Measurements from ENCODE around the gene MRPL47.

DNA sequence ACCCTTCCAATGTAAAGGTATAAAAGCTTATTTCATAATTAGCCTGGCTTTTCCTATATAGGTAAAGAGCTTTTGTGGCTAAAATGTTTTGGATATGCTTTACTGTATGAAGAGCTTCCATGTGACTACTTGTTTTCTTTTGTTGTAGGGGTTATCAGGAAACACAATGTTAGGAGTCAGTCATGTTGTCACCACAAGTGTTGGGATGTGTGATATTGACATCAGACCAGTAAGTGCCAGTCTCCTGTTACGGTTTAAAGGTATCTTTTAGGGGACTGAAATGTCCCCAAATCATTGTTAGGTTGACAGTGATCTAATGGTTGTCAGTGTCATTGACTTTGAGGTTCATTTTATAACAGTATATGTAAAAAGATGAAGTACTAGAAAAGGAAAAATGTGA lies 23.4 kb downstream of the MRPL47 start:
- TF ChIP-seq, protein P1, sequence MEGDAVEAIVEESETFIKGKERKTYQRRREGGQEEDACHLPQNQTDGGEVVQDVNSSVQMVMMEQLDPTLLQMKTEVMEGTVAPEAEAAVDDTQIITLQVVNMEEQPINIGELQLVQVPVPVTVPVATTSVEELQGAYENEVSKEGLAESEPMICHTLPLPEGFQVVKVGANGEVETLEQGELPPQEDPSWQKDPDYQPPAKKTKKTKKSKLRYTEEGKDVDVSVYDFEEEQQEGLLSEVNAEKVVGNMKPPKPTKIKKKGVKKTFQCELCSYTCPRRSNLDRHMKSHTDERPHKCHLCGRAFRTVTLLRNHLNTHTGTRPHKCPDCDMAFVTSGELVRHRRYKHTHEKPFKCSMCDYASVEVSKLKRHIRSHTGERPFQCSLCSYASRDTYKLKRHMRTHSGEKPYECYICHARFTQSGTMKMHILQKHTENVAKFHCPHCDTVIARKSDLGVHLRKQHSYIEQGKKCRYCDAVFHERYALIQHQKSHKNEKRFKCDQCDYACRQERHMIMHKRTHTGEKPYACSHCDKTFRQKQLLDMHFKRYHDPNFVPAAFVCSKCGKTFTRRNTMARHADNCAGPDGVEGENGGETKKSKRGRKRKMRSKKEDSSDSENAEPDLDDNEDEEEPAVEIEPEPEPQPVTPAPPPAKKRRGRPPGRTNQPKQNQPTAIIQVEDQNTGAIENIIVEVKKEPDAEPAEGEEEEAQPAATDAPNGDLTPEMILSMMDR (IDR thresholded peaks at IDR 0.05; ENCODE audit: insufficient read depth, low read length): no peak
- no peak for TF ChIP-seq GABPA (IDR thresholded peaks at IDR 0.05; ENCODE audit: low read depth)
- TF ChIP-seq POLR2AphosphoS5 (IDR thresholded peaks at IDR 0.05; ENCODE audit: low read depth): no peak
- TF ChIP-seq SPI1 (IDR thresholded peaks at IDR 0.05; ENCODE audit: borderline replicate concordance, low read depth): no peak
- TF ChIP-seq, protein P2, sequence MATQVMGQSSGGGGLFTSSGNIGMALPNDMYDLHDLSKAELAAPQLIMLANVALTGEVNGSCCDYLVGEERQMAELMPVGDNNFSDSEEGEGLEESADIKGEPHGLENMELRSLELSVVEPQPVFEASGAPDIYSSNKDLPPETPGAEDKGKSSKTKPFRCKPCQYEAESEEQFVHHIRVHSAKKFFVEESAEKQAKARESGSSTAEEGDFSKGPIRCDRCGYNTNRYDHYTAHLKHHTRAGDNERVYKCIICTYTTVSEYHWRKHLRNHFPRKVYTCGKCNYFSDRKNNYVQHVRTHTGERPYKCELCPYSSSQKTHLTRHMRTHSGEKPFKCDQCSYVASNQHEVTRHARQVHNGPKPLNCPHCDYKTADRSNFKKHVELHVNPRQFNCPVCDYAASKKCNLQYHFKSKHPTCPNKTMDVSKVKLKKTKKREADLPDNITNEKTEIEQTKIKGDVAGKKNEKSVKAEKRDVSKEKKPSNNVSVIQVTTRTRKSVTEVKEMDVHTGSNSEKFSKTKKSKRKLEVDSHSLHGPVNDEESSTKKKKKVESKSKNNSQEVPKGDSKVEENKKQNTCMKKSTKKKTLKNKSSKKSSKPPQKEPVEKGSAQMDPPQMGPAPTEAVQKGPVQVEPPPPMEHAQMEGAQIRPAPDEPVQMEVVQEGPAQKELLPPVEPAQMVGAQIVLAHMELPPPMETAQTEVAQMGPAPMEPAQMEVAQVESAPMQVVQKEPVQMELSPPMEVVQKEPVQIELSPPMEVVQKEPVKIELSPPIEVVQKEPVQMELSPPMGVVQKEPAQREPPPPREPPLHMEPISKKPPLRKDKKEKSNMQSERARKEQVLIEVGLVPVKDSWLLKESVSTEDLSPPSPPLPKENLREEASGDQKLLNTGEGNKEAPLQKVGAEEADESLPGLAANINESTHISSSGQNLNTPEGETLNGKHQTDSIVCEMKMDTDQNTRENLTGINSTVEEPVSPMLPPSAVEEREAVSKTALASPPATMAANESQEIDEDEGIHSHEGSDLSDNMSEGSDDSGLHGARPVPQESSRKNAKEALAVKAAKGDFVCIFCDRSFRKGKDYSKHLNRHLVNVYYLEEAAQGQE (IDR thresholded peaks at IDR 0.05; ENCODE audit: insufficient replicate concordance, low read depth): no peak

Measured in HL-60 (cell line).